Measurements from ENCODE around the gene TRPM2. TPM values are rescaled to one million over a fixed set of nuclear protein-coding genes. Genes with fewer than 3 reads are reported as not detected.

Gene TRPM2
- total and polyA plus RNA-seq, 10 of the 15 experiments (the other 5 are each of a cell fraction or from before 2014, with no cell fraction given), result 0.03 to 9.1 (median 2.6) TPM

DNA sequence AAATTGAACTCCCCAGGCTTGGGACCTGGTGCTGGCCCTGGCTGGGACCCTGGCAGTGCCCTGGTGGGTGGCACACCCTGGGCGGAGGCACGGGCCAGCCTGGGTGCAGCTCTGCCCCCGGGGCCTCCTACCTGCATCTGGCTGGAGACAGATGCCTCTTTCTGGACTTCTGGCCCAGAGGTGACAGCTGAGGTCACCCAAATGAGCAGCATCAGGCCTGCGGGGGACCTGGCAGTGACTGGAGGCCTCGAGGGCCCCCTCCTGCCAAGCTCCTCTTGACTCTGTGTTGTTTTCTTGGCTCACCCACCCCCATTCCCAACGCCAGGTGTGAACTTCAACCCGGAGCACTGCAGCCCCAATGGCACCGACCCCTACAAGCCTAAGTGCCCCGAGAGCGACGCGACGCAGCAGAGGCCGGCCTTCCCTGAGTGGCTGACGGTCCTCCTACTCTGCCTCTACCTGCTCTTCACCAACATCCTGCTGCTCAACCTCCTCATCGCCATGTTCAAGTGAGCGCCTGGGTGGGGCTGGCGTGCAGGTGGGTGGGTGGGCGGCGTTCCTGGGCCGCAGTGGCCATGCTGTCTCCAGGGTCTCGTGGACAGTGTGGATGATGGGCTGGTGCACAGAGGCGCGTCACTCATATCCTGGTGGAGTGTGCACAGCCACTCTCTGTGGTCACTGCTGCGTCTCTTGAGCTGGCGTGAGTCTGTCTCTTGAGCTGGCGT is 60.3 kb downstream of the TRPM2 start (continued):
- TF ChIP-seq, protein P1, sequence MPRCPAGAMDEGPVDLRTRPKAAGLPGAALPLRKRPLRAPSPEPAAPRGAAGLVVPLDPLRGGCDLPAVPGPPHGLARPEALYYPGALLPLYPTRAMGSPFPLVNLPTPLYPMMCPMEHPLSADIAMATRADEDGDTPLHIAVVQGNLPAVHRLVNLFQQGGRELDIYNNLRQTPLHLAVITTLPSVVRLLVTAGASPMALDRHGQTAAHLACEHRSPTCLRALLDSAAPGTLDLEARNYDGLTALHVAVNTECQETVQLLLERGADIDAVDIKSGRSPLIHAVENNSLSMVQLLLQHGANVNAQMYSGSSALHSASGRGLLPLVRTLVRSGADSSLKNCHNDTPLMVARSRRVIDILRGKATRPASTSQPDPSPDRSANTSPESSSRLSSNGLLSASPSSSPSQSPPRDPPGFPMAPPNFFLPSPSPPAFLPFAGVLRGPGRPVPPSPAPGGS (IDR thresholded peaks at IDR 0.05; ENCODE audit: borderline replicate concordance, insufficient read depth, low read depth, low read length, poor library complexity, severe bottlenecking), result no peak
- TF ChIP-seq, protein P2, sequence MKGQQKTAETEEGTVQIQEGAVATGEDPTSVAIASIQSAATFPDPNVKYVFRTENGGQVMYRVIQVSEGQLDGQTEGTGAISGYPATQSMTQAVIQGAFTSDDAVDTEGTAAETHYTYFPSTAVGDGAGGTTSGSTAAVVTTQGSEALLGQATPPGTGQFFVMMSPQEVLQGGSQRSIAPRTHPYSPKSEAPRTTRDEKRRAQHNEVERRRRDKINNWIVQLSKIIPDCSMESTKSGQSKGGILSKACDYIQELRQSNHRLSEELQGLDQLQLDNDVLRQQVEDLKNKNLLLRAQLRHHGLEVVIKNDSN (IDR thresholded peaks at IDR 0.05; ENCODE audit: borderline replicate concordance, extremely low read length, insufficient read depth, low read depth, low read length), result no peak
- TF ChIP-seq, protein P3, sequence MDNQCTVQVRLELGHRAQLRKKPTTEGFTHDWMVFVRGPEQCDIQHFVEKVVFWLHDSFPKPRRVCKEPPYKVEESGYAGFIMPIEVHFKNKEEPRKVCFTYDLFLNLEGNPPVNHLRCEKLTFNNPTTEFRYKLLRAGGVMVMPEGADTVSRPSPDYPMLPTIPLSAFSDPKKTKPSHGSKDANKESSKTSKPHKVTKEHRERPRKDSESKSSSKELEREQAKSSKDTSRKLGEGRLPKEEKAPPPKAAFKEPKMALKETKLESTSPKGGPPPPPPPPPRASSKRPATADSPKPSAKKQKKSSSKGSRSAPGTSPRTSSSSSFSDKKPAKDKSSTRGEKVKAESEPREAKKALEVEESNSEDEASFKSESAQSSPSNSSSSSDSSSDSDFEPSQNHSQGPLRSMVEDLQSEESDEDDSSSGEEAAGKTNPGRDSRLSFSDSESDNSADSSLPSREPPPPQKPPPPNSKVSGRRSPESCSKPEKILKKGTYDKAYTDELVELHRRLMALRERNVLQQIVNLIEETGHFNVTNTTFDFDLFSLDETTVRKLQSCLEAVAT (IDR thresholded peaks at IDR 0.05), result no peak
- TF ChIP-seq NFYA (IDR thresholded peaks at IDR 0.05; ENCODE audit: borderline replicate concordance, low read depth, low read length), result no peak
- no peak for TF ChIP-seq CBX5 (IDR thresholded peaks at IDR 0.05; ENCODE audit: low read depth)
- TF ChIP-seq NFIC (IDR thresholded peaks at IDR 0.05; ENCODE audit: low read depth, low read length), result no peak
- TF ChIP-seq MEF2A (IDR thresholded peaks at IDR 0.05; ENCODE audit: insufficient read depth, low read depth, low read length), result no peak
- TF ChIP-seq, protein P4, sequence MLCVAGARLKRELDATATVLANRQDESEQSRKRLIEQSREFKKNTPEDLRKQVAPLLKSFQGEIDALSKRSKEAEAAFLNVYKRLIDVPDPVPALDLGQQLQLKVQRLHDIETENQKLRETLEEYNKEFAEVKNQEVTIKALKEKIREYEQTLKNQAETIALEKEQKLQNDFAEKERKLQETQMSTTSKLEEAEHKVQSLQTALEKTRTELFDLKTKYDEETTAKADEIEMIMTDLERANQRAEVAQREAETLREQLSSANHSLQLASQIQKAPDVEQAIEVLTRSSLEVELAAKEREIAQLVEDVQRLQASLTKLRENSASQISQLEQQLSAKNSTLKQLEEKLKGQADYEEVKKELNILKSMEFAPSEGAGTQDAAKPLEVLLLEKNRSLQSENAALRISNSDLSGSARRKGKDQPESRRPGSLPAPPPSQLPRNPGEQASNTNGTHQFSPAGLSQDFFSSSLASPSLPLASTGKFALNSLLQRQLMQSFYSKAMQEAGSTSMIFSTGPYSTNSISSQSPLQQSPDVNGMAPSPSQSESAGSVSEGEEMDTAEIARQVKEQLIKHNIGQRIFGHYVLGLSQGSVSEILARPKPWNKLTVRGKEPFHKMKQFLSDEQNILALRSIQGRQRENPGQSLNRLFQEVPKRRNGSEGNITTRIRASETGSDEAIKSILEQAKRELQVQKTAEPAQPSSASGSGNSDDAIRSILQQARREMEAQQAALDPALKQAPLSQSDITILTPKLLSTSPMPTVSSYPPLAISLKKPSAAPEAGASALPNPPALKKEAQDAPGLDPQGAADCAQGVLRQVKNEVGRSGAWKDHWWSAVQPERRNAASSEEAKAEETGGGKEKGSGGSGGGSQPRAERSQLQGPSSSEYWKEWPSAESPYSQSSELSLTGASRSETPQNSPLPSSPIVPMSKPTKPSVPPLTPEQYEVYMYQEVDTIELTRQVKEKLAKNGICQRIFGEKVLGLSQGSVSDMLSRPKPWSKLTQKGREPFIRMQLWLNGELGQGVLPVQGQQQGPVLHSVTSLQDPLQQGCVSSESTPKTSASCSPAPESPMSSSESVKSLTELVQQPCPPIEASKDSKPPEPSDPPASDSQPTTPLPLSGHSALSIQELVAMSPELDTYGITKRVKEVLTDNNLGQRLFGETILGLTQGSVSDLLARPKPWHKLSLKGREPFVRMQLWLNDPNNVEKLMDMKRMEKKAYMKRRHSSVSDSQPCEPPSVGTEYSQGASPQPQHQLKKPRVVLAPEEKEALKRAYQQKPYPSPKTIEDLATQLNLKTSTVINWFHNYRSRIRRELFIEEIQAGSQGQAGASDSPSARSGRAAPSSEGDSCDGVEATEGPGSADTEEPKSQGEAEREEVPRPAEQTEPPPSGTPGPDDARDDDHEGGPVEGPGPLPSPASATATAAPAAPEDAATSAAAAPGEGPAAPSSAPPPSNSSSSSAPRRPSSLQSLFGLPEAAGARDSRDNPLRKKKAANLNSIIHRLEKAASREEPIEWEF (IDR thresholded peaks at IDR 0.05; ENCODE audit: insufficient replicate concordance, low read depth, low read length), result no peak
- no peak for TF ChIP-seq POLR2A (IDR thresholded peaks at IDR 0.05; ENCODE audit: low read depth, low read length)
- no peak for TF ChIP-seq EGR1 (IDR thresholded peaks at IDR 0.05; ENCODE audit: borderline replicate concordance in 1 of 2, low read depth in 2 of 2, low read length in 2 of 2)
- TF ChIP-seq NFXL1 (IDR thresholded peaks at IDR 0.05; ENCODE audit: borderline replicate concordance), result no peak
- TF ChIP-seq FOXM1 (IDR thresholded peaks at IDR 0.05; ENCODE audit: low read depth, low read length), result no peak
- TF ChIP-seq BCL11A (IDR thresholded peaks at IDR 0.05; ENCODE audit: low read depth, low read length), result no peak
